ENCODE results near the gene TIMP1.

- TF ChIP-seq CTCF (IDR thresholded peaks at IDR 0.05) (no peak), POLR2A (IDR thresholded peaks at IDR 0.05) (no peak)
Measured at GRCh38 chrX:47597222-47597621, 15.0 kb downstream of the TIMP1 start.
